CD4-positive, alpha-beta T cell treated with Interleukin-1 beta for 1 hour (primary cell): ENCODE measurements around the gene EIF3D.
A peak's percentile ranks its signal among the peaks of the same experiment; 100 is the strongest.
"Not testable (repeated sequence)": the region's sequence is repeated elsewhere in the genome, so short reads cannot be mapped to it uniquely, and the experiment has no call there.

ENCODE experiments used
- DNase-seq, 2 donors: peaks; one replicate each; pipeline ENCODE4 v3.0.0-alpha.2; 2020 to 2022

EIF3D gene

DNA sequence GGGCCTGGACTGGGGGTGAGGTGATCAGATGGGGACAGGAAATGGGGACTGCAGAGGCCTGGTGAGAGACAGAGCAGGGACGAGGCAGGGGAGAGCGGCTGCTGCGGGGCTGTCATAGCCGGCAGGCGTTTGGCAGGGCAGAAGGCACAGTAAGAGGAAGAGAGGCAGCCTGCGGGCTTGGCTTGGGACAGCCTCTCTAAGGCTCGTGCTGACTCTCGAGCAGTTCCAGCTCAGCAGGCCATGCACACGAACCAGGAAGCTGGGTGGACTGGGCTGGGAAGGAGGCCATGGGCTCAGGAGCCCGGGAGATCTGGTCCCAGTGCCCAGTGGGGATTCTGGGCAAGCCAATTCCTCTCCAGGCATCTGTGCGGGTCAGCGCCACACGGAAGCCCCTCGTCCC is 19.6 kb upstream of the EIF3D start:
- no peak for DNase-seq

GRCh38 chr22:36546932-36547331 is 18.0 kb upstream of the EIF3D start:
- DNase-seq: no peak

GRCh38 chr22:36546092-36546804 is 17.3 kb upstream of the EIF3D start:
- peak; percentile 26 to 40 for DNase-seq

DNA sequence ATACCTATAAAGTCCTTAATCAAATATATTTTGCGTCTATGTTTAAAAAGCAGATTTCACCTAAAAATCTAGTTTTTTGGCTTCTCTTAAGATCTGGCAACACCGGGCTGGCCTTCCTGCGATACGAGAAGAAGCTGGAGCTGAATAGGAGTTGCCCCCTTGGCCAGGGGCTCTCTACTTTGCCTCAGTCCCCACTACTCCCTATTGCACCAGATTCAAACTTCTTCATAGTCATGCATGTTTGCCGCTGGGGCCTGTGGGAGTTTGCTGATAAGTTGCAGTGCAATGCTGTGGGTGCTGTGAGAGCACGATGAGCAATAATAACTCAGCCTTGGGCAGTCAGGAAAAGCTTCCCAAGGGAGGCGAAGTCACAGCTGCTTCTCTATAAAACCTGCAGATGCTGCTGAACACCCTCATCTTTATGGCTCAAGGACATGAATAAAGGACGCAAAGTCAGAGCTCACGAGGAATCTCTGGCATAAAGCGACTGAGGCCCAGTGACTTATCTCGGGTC is 15.2 kb upstream of the EIF3D start:
- DNase-seq: no peak

- no peak for DNase-seq
These were observed 13.0 kb upstream of the EIF3D start for GRCh38 chr22:36541831-36542411.

DNA sequence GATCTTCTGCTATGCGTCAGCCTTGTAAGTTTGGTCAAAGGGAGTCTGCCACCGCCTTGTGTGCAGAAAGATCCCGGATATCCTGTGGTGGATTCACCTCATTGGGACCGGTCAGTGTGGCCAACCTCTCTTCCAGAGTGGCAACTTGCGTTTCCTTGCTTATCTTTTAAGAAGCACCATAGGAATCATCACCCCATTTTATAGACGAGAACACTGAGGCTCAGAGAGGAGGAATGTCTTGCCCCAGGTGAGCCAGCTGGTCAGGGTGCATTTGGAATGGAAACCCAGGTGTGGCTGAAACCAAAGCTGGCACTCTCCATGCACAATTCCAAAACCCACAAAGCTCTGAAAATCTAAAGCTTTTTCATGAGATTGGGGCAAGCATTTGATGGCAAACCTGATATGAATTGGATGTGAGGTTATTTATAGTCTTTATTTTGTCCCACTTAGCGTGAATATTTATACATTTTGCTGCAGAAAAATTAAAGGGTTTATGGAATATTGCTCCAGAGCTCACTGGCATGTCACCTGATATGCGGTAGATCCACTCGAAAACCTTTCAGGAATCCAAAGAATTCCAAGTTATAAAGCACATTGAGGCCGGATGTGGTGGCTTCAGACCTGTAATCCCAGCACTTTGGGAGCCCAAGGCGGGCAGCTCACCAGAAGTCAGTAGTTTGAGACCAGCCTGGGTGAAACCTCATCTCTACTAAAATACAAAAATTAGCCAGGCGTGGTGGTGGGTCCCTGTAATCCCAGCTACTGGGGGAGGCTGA is 12.1 kb upstream of the EIF3D start:
- DNase-seq: no peak

GRCh38 chr22:36538529-36538928 is 9.6 kb upstream of the EIF3D start:
- DNase-seq: no peak

DNA sequence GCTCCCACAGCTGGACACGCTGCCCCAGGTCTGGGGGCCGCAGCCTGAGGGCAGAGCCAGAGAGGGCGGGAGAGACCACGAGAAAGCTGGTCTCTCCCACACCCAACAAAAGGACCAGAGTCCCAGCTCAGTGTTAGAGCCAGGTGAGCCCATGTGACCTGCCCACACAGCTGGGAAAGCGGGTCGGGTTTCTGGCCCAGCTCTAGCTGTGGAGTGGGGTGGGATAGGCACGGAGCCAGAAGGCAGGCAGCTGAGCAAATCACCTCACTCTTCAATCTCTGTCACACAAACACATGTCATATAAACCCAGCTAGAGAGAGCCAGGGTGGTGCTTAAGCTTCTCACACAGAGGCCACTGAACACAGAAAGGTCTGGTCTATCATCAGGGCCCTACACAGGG is 7.8 kb upstream of the EIF3D start:
- no peak for DNase-seq

- not testable (repeated sequence) for DNase-seq
These were observed 4.4 kb upstream of the EIF3D start for GRCh38 chr22:36533320-36533719.

GRCh38 chr22:36532466-36532865 is 3.5 kb upstream of the EIF3D start:
- no peak for DNase-seq

DNA sequence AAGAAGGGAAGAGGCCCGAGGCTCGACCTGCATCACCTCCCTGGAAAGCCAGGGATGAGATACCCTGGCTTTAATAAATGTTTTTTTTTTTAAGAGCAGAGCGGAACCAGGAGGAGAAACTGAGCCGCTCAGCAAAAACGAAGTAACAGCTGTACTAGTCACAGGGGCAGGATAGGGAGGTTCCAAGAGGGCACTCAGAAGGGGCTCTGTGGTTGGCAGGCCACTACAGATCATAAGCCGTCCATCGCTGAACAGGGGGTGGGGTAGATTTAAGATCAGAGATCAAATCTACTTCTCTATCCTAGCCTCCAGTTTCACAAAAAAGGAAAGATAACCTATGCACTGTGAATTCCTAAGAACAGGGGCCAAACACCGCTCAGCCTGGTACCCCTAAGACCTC is 625 bp downstream of the EIF3D start:
- peak in 1 of 2 donors; percentile 27 for DNase-seq

GRCh38 chr22:36522662-36523061 is 6.3 kb downstream of the EIF3D start:
- DNase-seq: no peak

DNA sequence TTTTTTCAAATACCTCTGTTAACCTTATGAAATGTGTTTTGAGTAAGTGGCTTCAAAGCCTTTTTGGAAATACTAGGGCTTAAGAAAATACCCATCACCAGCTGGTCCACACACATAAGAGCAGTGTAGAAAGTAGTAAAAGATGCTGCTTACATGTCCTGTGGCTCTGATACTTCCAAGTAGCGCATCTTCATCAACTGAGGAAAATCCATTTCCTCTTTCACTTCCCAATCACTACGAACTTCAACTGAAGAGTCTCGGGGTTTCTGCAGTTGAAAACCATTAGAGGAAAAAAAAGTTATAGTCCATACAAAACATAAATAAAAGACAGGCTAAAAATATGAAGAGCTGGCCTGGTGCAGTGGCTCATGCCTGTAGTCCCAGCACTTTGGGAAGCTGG is 8.5 kb downstream of the EIF3D start:
- DNase-seq: no peak

DNA sequence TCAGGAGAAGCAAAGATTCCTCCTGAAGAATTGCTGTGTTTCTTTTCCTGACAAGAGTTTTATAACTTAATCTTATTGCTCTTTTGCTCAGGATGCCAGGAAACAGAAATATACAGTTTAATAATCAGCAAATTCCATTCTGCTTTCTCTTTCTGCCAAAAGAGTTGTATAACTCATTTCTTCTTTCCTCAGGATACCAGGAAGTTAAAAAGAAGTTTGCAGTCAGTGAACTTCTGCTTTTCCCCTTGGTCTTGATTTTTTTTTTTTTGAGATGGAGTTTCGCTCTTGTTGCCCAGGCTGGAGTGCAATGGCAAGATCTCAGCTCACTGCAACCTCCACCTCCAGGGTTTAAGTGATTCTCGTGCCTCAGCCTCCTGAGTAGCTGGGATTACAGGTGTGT is 9.1 kb downstream of the EIF3D start:
- DNase-seq: not testable (repeated sequence)

DNA sequence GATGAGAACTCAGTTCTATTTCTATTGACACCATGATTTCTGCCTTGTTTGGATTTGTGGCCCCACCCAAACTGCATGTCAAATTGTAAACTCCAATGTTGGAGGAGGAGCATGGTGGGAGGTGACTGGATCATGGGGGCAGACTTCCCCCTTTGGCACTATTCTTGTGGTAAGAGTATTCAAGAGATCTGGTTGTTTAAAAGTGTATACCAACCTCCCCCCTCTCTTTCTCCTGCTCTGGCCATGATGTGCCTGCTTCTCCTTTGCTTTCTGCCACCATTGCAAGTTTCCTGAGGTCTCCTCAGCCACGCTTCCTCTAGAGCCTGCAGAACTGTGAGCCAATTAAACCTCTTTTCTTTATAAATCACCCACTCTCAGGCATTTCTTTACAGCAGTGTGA is 14.2 kb downstream of the EIF3D start:
- DNase-seq: no peak

- no peak for DNase-seq
These were observed 16.0 kb downstream of the EIF3D start for GRCh38 chr22:36512991-36513390.

DNA sequence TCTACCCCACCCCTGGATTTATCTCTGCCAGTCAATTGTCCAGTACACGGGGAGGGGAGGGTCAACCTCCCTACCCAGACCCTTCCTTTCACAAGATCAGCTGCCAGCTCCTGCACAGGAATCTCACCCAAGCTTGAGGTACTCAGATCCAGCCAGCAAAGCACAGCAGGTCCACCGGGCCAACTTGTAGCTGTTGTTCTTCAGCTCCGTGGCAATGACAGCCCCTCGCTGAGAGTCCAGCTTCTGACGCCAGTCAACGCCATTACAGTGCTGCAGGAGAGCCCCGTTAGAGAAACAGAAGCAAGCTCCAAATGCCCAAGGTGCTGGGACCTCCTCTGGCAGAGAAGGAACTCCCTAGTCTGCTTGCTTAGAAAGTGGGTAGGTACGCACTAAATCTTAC is 16.6 kb downstream of the EIF3D start:
- DNase-seq: no peak

DNA sequence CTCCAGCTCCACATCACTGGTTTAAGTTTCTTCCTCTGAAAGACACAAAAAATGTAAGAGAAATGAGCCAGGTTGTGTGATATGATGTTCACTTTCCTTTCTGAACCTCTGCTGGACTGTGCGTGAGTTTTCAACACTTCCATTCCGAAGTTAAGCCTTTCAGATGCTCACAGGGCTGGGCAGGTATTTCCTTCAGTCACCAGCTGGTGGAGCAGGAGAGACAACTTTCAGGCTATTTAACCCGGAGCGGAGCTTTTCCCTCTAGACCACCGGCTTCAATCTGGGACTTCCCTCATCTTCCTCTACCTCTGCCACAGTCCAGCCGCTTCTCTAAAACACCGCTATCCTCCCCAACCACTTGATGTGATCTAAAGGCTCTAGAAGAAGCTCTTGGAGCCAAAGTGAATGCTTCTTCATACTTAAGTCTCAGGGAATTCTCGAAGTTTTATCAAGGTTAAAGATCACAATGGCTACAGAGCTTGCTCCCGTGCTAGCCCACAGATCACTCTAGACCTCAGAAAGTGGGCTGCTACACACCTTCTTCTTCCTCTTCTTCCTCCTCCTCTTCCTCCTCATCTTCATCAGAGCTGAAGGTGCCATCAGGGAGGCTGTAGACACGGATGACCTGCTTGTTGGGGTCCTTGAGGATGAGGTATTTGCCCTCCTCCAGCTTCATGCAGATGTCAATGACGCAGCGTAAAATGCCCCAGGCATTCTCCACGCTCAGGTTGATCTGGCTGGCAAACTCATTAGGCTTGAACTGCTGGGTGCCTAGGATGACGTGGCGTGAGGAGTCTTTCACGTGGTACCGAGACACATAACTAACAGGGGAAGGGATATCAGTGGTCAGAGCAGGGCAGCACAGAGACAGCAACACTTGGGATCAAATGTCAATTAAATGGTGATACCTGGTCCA is 17.7 kb downstream of the EIF3D start:
- DNase-seq: peak; percentile 31 to 33

DNA sequence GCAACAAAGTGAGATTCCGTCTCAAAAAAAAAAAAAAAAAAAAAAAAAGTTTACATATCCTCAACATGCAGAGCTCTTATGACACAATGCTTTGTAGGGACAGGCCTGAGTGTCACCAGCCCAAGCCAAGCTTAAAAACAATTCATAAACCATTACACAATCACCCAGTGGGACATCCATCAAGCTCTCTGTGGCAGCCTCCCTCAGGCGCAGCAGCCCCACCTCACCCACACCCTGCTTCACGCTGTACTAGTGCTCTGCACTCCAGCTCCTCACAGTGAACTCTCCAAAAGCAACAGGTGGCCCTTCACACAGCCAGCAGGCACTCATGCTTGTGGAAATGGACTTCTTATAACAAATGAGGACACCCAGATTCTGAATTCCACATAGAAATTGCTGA is 18.6 kb downstream of the EIF3D start:
- DNase-seq: no peak

- DNase-seq: no peak
These were observed 21.4 kb downstream of the EIF3D start for GRCh38 chr22:36507518-36508010.

DNA sequence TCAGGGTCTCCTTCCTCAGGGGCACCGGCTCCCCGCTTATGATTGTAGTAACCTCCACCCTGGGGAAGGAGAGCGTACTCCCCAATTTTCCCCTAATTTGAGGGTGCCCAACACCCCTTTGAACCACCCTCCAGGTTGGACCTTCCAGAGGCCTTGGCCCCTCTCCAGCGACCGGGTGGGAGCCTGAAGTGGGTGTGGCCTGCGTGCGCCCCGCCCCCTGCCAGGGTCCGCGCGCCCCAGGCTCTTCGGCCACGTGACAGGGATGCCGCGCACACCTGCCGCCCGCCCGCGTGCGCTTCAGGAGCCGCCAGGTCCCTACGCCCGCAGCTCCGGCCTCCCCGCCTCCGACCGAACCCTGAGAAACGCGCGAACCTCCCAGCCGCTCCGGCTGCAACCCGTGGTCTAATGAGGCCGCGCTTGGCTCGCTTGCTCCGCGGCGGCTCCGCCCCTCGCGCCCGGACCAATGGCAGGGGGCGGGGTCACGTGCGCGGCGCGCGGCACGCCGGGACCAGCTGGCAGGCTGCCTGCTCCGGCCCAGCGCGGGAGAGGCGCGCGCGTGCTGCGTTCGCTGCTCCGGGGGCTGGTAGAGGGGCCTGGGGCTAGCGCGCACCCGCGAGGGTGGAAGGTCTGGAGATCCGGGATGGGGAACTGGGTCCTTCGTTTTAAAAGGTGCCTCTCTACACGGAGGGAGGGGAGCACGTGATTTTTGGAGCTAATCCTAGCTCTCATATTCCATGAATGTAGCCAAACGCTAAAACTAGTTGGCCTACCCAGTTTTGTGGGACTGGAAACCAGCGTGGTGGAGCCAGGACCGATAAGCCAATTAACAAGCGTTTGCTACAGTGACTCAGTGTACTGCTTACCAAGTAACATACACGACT is 22.1 kb downstream of the EIF3D start, which contains the start of gene FOXRED2:
FOXRED2 (minus strand) TSS at position 404 of the 881 bp plus-strand sequence. CDS start 618 bp downstream, outside the sequence.
- peak; percentile 89 to 92 for DNase-seq
